KG1 (cell line): ENCODE data around the gene GLIPR2.
"Not testable (repeated sequence)": the region's sequence is repeated elsewhere in the genome, so short reads cannot be mapped to it uniquely, and the experiment has no call there.

Experiments used
- DNase-seq: peaks from one replicate; lab custom pipeline; 2025; lab: John Stamatoyannopoulos, UW

The GLIPR2 gene

DNA sequence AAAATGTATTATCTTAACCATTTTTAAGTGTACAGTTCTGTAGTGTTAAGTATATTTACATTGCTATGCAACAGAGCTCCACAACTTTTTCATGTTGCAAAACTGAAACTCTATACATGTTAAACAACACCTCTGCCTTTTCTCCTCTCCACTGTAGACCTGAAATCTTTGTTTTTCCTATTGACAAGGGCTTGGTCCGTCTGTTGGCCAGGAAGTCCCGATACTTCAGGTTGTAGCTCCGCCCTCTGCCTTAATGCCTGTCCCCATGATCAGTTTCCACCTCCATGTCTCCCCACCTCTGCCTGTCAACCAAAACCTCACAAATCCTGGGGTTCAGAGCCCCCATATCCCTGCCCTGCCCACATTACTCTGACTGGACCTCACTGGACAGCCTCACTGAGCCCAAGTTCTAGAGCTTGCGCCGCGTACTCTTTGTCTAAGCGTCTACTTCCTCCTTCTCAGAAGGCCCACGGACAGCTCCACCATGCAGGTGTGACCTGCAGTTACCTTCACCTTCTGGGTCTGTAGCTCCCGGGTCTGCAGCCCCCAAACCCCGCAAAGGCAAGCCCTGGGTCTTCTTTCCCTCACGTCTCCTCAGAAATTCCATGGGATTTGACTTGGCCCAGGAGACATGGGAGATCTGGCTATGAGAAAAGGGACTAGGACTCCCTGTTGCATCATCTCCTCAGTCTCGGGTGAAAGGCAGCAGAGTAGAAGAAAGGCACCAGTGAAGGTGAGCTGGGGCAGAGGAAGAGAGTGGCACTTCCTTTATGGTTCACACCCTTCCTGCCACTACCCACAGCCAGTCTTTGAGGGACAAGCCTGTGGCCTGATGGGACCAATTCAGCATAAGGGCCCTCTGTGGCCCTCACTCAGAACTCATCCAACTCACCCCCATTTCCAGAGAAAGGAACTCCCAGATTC is 8.0 kb downstream of the GLIPR2 start:
- no peak for DNase-seq

DNA sequence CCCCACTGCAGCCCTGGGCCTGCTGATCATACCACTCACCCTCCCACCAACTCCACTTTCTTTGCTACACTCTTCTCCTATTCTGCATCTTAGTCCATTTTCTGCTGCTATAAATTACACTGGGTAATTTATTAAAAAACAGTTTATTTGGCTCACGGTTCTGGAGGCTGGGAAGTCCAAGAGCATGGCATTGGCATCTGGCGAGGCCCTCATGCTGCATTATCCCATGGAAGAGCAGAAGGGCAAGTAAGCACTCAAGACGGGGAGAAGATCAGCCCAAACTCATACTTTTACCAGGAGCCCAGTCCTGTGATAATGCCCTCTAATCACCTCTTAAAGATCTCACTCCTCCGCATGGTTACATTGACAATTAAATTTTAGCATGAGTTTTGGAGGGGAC is 9.4 kb downstream of the GLIPR2 start:
- DNase-seq: no peak

DNA sequence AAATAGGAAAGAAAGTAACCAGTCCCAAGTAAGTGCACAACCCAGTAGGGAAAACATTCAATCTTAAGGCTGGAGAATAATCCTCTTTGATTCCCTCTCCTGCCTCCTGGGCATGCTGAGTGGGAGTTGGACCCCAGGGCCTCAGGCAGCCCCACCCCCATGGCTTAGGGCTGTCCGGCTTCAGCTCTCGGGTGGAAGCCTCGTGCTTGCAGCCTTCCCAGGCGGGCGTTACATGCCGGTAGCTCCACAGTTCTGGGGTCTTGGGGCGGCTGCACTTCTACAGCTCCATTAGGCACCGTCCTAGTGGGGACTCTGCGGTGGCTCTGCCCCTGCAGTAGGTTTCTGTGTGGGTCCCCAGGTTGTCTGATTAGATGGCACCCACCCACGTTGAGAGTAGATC is 10.1 kb downstream of the GLIPR2 start:
- no peak for DNase-seq

DNA sequence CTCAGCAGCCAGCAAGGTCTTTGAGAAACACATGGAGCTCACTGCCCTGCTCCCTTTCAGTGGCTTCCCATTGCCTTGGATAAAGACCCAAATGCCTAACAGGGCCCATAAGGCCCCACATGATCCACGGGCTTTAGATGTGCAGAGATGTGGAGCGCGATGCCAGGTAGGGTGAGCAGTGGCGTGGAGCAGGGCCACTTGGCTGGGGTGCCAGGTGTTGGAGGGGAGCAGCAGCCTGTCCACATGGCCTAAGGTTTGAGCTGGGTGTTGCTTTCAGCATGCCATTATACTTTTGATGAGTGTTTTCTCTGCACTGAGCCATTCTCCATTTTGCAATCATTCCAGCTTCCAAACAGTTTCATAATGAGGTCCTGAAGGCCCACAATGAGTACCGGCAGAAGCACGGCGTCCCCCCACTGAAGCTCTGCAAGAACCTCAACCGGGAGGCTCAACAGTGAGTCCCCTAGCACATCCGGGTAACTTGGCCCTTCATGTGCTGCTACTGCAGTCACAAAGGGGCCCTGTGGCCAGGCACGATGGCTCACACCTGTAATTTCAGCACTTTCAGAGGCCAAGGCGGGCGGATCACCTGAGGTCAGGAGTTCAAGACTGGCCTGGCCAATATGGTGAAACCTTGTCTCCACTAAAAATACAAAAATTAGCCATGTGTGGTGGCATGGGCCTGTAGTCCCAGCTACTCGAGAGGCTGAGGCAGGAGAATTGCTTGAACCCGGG is 11.1 kb downstream of the GLIPR2 start:
- no peak for DNase-seq

- no peak for DNase-seq
These were observed 11.9 kb downstream of the GLIPR2 start for GRCh38 chr9:36148311-36149051.

DNA sequence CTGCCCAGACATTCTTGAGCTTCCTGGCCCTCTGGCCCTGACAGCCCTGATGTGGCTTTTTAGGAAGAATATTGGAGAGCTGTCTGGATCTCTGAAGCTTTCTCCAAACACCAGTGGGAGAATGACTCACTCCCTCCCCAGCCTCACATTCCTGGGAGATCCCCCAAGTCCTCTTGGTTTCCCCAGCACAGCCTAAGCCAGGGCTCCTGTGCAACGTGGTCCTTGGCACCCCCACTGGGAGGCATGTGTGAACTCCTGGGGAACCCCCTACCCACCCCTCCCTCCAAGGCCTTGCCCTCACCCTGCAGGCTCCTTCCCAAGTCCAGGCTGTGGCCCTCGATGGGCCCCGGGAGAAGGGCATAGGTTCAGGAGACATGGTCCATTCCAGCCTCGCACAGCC is 12.7 kb downstream of the GLIPR2 start:
- DNase-seq: no peak

DNA sequence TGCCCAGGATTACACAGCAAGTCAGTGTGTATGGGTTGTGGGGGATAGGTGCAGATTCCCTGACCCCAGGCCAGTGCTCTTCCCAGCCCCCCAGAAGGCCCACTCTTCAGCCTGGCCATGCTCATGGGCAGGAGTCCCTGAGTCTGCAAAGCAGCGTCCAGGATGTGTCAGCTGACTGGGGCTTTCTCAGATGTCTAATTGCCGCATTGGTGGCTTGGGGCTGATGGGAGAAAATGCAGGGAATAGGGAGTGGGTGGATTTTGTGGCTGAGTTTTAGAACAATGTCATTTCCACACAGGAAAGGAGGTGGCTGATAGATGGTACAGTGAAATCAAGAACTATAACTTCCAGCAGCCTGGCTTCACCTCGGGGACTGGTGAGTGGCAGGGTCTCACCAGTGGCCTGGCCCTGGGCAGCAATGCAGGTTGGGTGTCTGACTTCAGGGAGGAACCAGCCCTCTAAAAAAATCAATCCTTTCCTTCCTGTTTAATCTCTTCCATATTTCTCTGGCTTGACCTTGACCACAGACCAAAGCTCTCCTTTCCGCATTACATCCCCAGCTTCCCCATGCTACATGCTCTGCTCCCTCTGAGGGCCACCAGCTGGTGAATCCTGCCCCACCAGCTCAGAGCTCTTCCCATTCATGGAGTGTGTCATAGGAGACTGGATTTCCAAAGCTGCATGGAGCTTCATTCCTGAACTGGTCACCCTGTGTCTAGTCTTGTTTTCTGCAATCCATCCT is 14.2 kb downstream of the GLIPR2 start:
- DNase-seq: no peak

DNA sequence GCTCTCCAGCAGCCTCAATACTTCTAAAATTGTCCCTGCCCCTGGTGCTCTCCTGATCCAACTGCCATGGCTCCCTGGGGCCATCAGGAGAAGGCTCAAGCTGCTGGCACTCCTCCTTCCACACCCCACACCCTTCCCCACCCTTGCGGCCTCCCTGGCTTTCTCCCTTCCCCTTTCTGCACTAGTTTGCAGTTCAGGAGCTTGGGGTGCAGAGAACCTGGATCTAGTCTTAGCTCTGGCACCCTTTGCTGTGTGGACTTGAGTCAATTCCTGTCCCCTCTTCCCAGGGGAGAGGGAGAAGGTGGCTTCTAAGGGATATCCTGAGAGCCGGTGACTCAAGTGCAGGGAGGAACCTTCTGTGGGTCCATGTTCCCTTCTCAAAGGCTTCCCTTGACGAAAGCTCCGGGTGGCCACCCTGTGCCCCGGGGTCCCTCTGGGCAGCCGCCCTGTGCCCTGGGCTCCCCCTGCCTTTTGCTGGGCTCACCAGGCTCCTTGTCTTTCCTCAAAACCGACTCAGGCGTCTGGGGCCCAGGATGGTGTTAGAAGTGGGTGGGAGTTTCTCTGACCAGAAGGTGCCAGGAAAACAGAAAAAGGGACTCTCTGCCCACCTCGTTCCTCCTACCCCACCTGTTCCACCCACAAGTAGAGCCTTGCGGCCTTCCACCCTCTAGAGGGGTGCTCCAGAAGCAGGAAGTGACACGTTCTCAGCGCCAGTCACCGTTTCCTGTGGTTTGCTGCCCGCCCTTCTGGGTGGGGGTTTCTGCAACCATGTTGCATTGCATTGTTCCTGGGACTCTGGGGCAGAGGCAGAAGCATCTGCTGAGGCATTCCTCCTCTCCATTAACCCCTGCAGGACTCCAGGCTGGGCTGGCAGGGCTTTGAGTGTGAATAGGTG is 15.0 kb downstream of the GLIPR2 start:
- DNase-seq: peak; percentile 72

- DNase-seq: no peak
These were observed 16.4 kb downstream of the GLIPR2 start for GRCh38 chr9:36152741-36153438.

DNA sequence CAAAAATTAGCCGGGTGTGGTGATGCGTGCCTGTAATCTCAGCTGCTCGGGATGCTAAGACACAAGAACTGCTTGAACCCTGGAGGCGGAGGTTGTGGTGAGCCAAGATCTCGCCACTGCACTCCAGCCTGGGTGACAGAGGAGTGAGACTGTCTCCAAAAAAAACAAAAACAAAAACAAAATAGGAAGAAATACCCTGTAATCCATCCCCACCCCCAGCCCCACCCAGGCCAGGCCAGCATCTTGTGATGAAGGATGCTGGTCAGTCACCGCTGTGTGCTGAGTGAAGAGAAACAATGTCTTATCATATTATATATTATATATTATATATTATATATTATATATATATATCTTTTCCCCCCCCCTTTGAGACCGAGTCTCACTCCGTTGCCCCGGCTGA is 17.2 kb downstream of the GLIPR2 start:
- no peak for DNase-seq

DNA sequence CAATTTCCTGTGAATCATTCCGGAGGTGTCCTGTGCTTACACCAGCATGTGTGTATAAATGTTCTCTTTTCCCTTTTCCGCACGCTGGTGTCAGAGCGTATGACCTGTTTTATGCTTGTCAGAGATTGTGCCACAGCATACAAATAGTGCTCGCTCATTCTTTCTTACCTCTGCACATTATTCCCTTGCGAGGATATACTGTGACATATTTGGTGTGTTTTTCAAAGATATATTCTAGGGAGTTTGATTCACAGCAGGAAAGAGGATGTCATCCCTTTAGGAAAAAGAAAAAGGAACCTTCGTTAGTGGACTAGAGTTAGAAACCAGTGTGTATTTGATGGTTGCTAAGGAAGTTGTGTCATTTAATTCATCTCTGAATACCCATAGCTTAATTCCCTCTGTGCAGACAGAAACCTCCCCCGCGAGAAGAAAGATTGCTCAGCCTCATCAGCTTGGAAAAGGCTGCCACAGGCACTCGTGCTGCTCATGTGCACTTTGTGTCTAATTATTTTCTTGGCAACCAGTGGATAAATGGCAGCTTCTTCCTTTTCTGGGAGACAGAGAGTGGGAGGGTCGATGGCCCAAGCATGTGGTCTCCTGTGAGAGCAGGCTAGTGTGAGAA is 17.9 kb downstream of the GLIPR2 start:
- peak; percentile 26 for DNase-seq

DNA sequence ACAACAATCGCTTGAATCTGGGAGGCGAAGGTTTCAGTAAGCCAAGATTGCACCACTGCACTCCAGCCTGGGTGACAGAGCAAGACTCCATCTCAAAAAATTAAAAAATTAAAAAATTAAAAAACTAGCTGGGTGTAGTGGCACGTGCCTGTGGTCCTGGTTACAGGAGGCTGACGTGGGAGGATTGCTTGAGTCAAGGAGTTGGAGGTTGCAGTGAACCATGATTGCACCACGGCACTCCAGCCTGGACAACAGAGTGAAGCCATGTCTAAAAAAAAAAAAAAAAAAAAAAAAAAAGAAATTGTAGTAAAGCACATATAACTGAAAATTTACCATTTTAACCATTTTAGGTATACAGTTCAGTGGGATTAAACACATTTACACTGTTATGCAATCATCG is 19.6 kb downstream of the GLIPR2 start:
- DNase-seq: no peak

DNA sequence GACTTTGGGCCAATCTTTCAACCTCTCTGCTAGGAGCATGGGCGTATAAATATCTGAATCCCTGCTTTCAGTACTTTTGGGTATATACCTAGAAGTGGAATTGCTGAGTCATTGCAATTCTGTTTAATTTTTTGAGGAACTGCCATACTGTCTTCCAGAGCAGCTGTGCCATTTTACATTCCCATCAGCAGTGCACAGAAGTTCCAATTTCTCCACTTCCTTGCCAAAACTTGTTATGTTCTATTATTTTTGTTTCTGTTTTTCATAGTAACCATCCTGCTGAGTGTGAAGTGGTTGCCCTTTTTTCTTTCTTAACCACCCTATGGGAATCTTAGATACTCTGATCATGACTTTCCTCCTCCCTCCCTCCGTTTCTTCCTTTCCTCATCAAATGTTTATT is 21.6 kb downstream of the GLIPR2 start:
- DNase-seq: no peak

GRCh38 chr9:36158917-36159316 is 22.4 kb downstream of the GLIPR2 start:
- no peak for DNase-seq

DNA sequence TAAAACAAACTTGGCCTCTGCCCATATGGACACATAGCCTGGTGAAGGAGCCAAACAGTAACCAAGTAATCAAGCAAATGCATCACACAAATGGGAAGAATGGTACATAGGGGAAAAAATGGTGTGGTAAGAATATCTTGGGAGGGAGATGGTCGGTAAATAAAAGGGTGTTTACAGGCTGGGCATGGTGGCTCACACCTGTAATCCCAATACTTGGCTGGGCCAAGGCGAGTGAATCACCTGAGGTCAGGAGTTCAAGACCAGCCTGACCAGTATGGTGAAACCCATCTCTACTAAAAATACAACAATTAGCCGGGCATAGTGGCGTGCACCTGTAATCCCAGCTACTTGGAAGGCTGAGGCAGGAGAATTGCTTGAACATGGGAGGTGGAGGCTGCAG is 23.0 kb downstream of the GLIPR2 start:
- DNase-seq: not testable (repeated sequence)

DNA sequence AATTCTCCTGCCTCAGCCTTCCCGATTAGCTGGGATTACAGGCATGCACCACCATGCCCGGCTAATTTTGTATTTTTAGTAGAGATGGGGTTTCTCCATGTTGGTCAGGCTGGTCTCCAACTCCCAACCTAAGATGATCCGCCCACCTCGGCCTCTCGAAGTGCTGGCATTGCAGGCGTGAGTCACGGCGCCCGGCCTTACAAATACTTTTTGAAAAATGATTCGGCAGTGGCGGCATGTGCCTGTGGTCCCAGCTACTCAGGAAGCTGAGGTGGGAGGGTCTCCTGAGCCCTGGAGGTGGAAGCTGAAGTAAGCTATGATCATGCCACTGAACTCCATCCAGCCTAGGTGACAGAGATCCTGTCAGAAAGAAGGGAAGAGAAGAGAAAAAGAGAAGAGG is 23.6 kb downstream of the GLIPR2 start:
- not testable (repeated sequence) for DNase-seq

GRCh38 chr9:36161187-36161586 is 24.7 kb downstream of the GLIPR2 start:
- DNase-seq: no peak

DNA sequence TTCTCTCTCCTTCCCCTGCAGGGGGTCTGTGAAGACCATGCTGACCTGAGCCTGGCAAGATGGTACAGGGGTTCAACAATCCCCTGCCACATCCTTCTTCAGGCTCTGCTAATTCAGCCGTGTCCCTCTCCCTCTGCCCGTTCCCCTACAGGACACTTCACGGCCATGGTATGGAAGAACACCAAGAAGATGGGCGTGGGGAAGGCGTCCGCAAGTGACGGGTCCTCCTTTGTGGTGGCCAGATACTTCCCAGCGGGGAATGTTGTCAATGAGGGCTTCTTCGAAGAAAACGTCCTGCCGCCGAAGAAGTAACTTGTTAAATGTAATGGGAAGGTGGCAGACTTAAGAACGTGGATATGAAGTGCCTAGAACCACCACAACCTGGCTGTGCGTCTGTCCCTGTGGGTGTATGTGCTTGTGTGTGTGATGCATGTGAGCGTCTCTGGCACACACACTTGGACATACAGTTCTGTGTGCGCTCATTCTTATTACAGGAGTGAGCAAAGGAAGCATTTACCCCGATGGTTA is 25.7 kb downstream of the GLIPR2 start:
- no peak for DNase-seq

DNA sequence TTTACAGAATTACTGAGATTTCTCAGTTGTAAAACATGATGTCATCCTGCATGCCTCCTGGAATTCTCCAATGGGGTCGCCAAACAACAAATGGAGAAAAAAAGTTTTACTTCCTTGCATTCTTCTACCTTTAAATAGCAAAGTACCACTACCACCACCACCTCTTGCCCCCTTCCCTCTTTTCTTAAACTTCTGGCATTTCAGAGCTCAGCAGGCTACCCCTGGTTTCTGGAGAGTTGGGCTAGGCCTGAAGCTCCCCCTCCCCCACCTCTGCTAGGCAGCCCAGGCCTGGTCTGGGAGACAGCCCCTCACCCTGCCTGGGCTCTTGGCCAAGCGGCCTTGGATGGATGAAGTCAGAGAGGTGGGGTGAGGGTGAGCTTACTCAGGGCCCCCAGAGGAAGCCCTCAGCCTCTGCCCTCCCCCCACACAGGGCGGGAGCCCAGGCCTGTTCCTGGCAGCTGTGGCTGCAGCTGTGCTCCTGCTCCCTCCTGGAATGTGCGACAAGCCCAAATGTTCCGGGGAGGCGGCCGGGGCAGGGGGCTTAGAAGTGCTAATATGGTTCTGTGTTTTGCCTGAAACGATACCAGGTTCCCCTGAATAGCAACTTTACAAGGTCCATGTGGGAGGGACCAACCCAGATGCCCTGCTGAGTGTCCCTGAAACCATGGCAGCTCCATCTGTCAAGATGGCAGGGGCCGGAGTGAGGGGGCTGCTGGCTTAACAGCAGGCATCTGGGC is 26.7 kb downstream of the GLIPR2 start:
- no peak for DNase-seq
